Measurements from ENCODE around the gene PLXDC1.

GRCh38 chr17:39094607-39095308 is 56.7 kb downstream of the PLXDC1 start:
- TF ChIP-seq CTCF (IDR thresholded peaks at IDR 0.05; ENCODE audit: low read depth, low read length) (no peak), EZH2phosphoT487 (IDR thresholded peaks at IDR 0.05; ENCODE audit: low read depth) (no peak)
